Stimulated activated CD4-positive, alpha-beta T cell treated with anti-CD3 and anti-CD28 coated beads, Interleukin-12 subunit alpha, Interleukin-12 subunit beta, amount 100 ng/mL, for 24 hours (primary cell): ENCODE data around the gene CNTN1.

Experiments used
- DNase-seq, 2 experiments: peaks; one replicate each; pipeline ENCODE4 v3.0.0-alpha.2; 2020; ENCODE audit warnings: low read depth in 2 of 2

Gene CNTN1

GRCh38 chr12:40959041-40959440, 266.8 kb downstream of the CNTN1 start:
- no peak for DNase-seq

- no peak for DNase-seq
Observed at GRCh38 chr12:40963751-40964150, 271.5 kb downstream of the CNTN1 start.

DNA sequence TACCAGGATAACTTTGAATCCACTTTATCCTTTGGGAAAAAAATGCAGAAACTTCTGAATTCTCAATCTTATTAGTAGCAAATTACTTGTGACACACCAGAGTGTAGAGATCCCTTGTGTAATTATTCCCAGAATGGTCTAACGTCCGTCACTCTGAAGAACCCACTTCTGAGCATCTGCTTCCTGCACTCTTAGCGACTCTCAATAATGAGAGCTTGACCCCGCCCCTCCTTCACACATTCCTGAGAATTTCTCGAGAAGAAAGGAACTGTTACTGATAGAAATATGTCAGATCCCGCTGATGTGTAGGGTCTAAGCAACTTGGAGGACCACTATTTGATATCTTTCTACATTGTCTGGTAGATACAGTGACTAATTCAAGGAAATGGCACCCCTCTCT, 277.6 kb downstream of the CNTN1 start:
- DNase-seq = no peak

- DNase-seq = no peak
Observed at GRCh38 chr12:40970320-40970907, 278.2 kb downstream of the CNTN1 start.

DNA sequence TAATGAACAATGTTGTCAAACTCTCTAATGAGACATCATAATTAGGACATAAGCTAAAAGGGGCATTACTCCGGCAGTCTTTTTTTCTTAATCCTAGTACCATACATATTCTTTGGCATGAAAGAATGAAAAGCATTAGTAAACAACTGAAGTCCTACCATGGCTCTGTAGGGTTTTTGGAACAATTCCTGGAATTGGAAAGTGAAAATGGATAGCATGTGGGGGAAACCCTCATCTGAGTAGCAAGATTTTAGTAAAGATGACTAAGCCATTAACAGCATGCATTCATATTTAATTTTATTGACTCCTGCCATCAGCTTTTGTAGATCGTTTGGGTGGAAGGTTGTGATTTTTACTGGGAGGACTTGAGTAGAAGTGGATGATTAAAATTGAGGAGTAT, 279.7 kb downstream of the CNTN1 start:
- DNase-seq = no peak

DNA sequence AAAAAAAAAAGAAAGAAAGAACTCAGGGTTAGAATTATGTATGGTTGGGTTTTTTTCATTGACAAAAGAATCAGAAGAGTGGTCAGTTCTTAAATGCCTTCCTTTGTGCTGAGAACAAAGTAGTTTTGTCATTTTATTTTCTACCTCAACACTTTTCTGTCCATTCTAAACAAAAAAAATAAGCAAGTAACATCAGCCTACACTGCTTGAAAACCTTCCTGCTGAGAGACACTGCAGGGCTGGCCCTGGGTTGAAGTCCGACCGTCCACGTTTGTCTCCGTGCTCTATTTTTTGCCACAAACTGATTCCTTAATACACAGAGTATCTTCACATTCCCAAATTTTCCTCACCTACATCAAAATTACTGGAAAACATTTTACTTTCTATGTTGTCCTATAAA, 284.3 kb downstream of the CNTN1 start:
- DNase-seq = no peak

GRCh38 chr12:40980427-40980961, 288.3 kb downstream of the CNTN1 start:
- DNase-seq = no peak

GRCh38 chr12:40986001-40986400, 293.8 kb downstream of the CNTN1 start:
- no peak for DNase-seq

DNA sequence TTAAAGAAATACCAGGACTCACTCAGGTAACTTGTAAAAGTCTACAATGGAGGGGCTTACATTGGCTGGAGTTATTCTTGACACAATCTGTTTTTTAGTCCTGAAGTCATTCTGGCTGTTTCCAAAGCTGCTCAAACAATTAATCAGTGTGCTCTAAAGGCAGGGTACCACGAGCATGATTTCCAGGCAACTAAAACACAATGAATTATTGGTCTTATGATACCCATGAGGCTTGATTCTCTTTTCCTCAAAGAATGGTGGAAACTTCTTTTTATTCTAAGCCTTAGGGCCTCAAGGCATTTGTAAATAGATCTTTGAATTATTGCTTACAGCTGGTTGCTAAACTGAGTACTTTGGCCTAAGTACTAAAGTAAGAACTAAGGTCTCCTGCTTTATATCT, 296.1 kb downstream of the CNTN1 start:
- DNase-seq = no peak

GRCh38 chr12:40988824-40989223, 296.6 kb downstream of the CNTN1 start:
- no peak for DNase-seq

- DNase-seq = no peak
Observed at GRCh38 chr12:40989785-40990184, 297.5 kb downstream of the CNTN1 start.

DNA sequence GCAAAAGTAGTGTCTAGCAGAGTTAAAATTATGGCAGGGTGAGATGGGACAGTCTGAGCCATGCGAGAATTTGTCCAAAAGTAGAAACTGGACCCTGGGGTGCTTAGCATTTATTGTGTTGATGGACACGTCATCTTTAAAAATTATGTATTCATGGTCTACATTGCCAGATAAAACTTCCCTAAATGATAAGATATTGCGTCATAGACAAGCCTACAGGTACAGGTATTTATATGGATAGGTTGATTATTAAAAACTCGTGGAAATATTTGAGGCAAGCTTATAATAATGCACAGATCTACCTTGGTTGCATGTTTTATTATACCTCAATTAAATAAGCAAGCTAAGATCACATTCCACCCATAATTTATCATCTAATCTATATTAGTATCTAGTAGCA, 299.9 kb downstream of the CNTN1 start:
- DNase-seq = no peak

GRCh38 chr12:40992674-40993073, 300.4 kb downstream of the CNTN1 start:
- DNase-seq = no peak

DNA sequence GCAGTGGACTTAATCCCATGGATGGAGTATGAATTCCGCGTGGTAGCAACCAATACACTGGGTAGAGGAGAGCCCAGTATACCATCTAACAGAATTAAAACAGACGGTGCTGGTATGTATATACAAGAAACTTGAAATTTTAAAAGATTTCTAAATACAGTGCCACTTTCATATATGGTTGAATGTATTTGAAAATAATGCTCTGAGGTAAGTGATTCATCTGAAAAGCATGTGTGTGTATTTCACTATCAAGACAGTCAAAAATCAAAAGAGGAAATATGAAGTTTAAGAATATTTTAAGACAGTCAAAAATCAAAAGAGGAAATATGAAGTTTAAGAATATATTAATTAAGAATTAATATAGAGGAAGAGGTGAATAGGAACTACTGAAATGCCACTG, 300.9 kb downstream of the CNTN1 start:
- DNase-seq = no peak

DNA sequence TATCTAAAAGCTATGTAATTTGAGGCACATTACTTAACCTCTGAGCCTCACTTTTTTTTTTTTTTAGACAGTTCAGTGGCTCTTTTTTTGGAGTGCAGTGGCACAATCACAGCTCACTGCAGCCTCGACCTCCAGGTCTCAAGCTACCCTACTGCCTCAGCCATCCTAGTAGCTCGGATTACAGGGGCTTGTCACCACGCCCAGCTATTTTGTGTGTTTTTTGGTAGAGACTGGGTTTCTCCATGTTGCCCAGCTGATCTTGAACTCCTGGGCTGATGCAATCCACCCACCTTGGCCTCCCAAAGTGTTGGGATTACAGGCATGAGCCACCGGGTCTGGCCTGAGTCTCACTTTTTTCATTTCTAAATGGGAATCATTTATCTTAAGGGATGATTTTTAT, 303.9 kb downstream of the CNTN1 start:
- DNase-seq = no peak

DNA sequence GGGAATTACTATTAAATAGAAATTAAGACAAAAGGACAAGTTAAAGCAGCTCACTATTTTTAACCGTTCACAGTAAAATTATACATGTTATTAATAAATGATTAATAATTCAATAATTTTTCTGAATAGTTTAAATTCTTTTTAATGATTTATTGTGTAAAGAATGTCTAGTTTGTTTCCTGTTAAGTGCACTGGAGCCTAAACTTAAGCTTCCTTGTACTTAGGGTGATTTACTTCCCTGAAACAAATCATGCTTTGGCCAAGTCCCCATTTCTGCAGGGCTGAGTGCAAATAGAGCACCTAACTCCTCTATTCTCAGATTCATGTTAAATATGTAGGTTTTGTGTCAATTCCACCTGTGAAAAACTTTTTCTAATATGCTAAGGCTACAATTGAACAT, 307.0 kb downstream of the CNTN1 start:
- no peak for DNase-seq

GRCh38 chr12:41008472-41008871, 316.2 kb downstream of the CNTN1 start:
- DNase-seq = no peak

GRCh38 chr12:41011939-41012338, 319.7 kb downstream of the CNTN1 start:
- no peak for DNase-seq

GRCh38 chr12:41013881-41014642, 321.8 kb downstream of the CNTN1 start:
- DNase-seq = no peak

DNA sequence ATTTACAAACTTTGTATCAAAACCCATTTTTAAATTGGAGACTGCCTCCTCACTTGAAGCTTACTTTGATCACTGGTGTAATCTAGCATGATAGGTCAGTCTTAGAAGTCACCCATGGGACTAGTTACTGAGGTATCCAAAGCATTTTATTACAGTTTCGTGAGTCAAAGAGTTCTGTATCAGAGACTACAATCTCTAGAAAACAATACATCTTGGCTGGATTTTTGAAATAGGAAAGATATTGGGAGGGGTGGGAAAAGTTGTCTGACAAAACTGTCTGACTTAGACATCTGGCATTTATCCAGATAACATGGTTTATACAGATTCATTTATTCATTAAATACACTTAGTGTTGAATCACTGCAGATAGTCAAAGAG, 322.4 kb downstream of the CNTN1 start:
- no peak for DNase-seq

DNA sequence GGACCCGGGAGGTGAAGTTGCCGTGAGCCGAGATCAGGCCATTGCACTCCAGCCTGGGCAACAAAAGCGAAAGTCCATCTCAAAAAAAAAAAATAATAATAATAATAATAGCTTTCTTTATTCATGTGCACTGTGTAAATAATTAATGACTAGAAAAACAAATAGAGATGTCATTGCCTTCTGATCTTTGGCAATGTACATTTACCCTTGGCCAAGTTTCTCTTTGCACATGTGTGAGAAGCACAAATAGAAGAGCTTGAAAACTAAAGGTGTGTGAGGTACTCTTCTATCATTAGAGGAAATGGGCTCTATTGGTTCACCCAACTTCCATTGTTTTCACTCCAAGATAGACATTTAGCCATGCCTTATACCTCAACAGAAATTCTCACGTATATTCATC, 325.8 kb downstream of the CNTN1 start:
- no peak for DNase-seq

DNA sequence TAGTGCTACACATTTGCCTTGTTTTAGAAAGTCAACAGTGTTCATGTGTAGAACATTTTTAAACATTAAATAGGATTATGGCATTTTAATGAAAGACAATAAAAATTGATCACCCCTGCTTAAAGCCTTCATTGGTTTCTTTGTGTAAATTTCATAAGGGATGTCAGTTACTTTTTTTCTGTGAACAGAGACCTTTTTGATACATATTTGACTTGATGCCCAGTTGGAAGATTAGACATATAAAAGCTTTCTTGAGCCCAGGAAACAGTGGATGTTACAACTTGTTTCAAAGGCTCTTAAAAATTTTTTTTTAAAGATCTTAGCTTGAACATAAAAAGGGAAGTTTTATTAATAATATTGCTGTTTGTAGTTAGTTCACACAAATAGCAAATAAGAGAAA, 327.2 kb downstream of the CNTN1 start:
- no peak for DNase-seq

- DNase-seq = no peak
Observed at GRCh38 chr12:41023836-41024235, 331.6 kb downstream of the CNTN1 start.

GRCh38 chr12:41026151-41026550, 333.9 kb downstream of the CNTN1 start:
- no peak for DNase-seq
